SK-N-SH treated with all-trans-retinoic acid at 6 μM for 48 hours (cell line): ENCODE data around the gene ETV6.
"Not testable (repeated sequence)": the region's sequence is repeated elsewhere in the genome, so short reads cannot be mapped to it uniquely, and the experiment has no call there.

ENCODE experiments used
- OSR1 ChIP-seq: fragments of 250-450 bp; sonication (Bioruptor Pico); IDR thresholded peaks from 2 replicates; pipeline ENCODE4 v1.8.0; 2022; ENCODE audit warnings: moderate library complexity, mild to moderate bottlenecking, inconsistent platforms
- RARB ChIP-seq: fragments of 250-450 bp; sonication (Bioruptor Pico); IDR thresholded peaks from 2 replicates; pipeline ENCODE4 v1.8.0; 2021; ENCODE audit warnings: mild to moderate bottlenecking, moderate library complexity
- ZFP3 ChIP-seq: fragments of 250-450 bp; sonication (Bioruptor Pico); IDR thresholded peaks from 2 replicates; pipeline ENCODE4 v1.5.0; 2020; ENCODE audit warnings: mild to moderate bottlenecking, moderate library complexity
- ZFP30 ChIP-seq: fragments of 450-650 bp; formaldehyde crosslinking; IDR thresholded peaks from 2 replicates; pipeline ENCODE4 v1.5.0; 2022; ENCODE audit warnings: mild to moderate bottlenecking, moderate library complexity
- ZNF8 ChIP-seq: fragments of 450-650 bp; formaldehyde crosslinking; IDR thresholded peaks from 2 replicates; pipeline ENCODE4 v1.5.0; 2020; ENCODE audit warnings: mild to moderate bottlenecking, moderate library complexity
- TF ChIP-seq, protein P1 (sequence below): fragments of 250-450 bp; sonication (Bioruptor Pico); IDR thresholded peaks from 2 replicates; pipeline ENCODE4 v1.5.1; 2020; ENCODE audit warnings: low read depth, mild to moderate bottlenecking, moderate library complexity
- TF ChIP-seq, protein P2 (sequence below): fragments of 250-450 bp; sonication (Bioruptor Pico); IDR thresholded peaks from 2 replicates; pipeline ENCODE4 v1.8.0; 2020; ENCODE audit warnings: mild to moderate bottlenecking, moderate library complexity, borderline replicate concordance
- TF ChIP-seq, protein P3 (sequence below): fragments of 250-450 bp; sonication (Bioruptor Pico); IDR thresholded peaks from 2 replicates; pipeline ENCODE4 v1.5.1; 2021; ENCODE audit warnings: mild to moderate bottlenecking, moderate library complexity

DNA sequence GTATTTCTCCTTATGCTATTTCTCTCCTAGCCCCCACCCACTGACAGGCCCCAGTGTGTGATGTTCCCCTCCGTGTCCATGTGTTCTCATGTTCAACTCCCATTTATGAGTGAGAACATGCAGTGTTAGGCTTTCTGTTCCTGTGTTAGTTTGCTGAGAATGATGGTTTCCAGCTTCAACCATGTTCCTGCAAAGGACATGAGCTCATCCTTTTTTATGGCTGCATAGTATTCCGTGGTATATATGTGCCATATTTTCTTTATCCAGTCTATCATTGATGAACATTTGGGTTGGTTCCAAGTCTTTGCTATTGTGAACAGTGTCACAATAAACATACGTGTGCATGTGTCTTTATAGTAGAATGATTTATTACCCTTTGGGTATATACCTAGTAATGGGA is 32.2 kb downstream of the ETV6 start:
- not testable (repeated sequence) for TF ChIP-seq ZNF8 (CRISPR knock-in tag); ZFP30 (CRISPR knock-in tag); OSR1 (CRISPR knock-in tag); RARB (CRISPR knock-in tag); ZFP3
- TF ChIP-seq, protein P1, sequence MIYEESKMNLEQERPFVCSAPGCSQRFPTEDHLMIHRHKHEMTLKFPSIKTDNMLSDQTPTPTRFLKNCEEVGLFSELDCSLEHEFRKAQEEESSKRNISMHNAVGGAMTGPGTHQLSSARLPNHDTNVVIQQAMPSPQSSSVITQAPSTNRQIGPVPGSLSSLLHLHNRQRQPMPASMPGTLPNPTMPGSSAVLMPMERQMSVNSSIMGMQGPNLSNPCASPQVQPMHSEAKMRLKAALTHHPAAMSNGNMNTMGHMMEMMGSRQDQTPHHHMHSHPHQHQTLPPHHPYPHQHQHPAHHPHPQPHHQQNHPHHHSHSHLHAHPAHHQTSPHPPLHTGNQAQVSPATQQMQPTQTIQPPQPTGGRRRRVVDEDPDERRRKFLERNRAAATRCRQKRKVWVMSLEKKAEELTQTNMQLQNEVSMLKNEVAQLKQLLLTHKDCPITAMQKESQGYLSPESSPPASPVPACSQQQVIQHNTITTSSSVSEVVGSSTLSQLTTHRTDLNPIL (CRISPR knock-in tag): not testable (repeated sequence)
- TF ChIP-seq, protein P2, sequence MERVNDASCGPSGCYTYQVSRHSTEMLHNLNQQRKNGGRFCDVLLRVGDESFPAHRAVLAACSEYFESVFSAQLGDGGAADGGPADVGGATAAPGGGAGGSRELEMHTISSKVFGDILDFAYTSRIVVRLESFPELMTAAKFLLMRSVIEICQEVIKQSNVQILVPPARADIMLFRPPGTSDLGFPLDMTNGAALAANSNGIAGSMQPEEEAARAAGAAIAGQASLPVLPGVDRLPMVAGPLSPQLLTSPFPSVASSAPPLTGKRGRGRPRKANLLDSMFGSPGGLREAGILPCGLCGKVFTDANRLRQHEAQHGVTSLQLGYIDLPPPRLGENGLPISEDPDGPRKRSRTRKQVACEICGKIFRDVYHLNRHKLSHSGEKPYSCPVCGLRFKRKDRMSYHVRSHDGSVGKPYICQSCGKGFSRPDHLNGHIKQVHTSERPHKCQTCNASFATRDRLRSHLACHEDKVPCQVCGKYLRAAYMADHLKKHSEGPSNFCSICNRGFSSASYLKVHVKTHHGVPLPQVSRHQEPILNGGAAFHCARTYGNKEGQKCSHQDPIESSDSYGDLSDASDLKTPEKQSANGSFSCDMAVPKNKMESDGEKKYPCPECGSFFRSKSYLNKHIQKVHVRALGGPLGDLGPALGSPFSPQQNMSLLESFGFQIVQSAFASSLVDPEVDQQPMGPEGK: not testable (repeated sequence)
- TF ChIP-seq, protein P3, sequence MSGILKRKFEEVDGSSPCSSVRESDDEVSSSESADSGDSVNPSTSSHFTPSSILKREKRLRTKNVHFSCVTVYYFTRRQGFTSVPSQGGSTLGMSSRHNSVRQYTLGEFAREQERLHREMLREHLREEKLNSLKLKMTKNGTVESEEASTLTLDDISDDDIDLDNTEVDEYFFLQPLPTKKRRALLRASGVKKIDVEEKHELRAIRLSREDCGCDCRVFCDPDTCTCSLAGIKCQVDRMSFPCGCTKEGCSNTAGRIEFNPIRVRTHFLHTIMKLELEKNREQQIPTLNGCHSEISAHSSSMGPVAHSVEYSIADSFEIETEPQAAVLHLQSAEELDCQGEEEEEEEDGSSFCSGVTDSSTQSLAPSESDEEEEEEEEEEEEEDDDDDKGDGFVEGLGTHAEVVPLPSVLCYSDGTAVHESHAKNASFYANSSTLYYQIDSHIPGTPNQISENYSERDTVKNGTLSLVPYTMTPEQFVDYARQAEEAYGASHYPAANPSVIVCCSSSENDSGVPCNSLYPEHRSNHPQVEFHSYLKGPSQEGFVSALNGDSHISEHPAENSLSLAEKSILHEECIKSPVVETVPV: not testable (repeated sequence)
